K562 (cell line): ENCODE measurements around the gene GDF2.

Source experiments
- CTCF ChIP-seq, 3 experiments: IDR thresholded peaks in 2 of 3; conservative IDR thresholded peaks in 1 of 3; 2 replicates each; pipeline ENCODE4 v1.5.1; 2011 to 2012; ENCODE audit warnings: low read length in 3 of 3, mild to moderate bottlenecking in 3 of 3, control low read depth in 2 of 3, improper control_type of control experiment in 1 of 3, inconsistent platforms in 1 of 3, low read depth in 1 of 3, mixed read lengths in 1 of 3, moderate library complexity in 1 of 3; ENCODE audit not compliant: insufficient read depth in 2 of 3
- ZBTB49 ChIP-seq: sonication (generic); formaldehyde crosslinking; IDR thresholded peaks from 2 replicates; pipeline ENCODE4 v1.8.0; 2022; ENCODE audit warnings: missing genetic modification reagents, mild to moderate bottlenecking, borderline replicate concordance

- no peak for TF ChIP-seq CTCF (IDR thresholded peaks at IDR 0.05 in 2 of 3, conservative IDR thresholded peaks at IDR 0.05 in 1 of 3; ENCODE audit: insufficient read depth in 2 of 3, low read depth in 1 of 3, low read length in 3 of 3)
- TF ChIP-seq ZBTB49 (CRISPR knock-in tag) = no peak
These were observed 37.6 kb downstream of the GDF2 start for GRCh38 chr10:47359626-47360418.
